ENCODE data around the gene HNRNPM.

HNRNPM gene

DNA sequence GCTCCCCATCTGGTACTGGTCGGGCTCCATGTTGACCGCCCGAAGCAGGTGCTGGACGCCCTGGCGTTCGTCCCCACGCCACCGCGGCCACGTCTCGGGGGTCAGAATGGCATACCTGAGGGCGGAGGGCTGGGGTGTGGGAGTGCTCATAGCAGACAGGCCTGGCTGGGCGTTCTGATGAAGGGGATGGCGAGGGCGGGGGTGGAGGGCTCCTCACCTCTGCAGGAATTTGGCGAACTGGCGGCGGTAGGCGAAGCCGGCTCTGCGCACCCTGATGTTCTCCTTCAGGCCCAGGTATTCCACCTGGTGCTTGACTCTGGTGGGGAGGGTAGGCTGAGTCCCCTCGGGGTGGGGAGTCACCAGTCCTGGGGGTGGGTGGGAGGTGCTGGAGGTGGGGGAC lies 91.5 kb downstream of the HNRNPM start:
- H3K4me3 ChIP-seq (ENCODE audit: low read depth, low read length), result no peak overlapping the region
- no peak for DNase-seq (ENCODE audit: low read depth)
- TF ChIP-seq, protein P1, sequence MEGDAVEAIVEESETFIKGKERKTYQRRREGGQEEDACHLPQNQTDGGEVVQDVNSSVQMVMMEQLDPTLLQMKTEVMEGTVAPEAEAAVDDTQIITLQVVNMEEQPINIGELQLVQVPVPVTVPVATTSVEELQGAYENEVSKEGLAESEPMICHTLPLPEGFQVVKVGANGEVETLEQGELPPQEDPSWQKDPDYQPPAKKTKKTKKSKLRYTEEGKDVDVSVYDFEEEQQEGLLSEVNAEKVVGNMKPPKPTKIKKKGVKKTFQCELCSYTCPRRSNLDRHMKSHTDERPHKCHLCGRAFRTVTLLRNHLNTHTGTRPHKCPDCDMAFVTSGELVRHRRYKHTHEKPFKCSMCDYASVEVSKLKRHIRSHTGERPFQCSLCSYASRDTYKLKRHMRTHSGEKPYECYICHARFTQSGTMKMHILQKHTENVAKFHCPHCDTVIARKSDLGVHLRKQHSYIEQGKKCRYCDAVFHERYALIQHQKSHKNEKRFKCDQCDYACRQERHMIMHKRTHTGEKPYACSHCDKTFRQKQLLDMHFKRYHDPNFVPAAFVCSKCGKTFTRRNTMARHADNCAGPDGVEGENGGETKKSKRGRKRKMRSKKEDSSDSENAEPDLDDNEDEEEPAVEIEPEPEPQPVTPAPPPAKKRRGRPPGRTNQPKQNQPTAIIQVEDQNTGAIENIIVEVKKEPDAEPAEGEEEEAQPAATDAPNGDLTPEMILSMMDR (IDR thresholded peaks at IDR 0.05; ENCODE audit: low read depth, low read length), result no peak
- TF ChIP-seq, protein P2, sequence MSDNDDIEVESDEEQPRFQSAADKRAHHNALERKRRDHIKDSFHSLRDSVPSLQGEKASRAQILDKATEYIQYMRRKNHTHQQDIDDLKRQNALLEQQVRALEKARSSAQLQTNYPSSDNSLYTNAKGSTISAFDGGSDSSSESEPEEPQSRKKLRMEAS (IDR thresholded peaks at IDR 0.05; ENCODE audit: low read depth, low read length), result no peak
- TF ChIP-seq POLR2A (IDR thresholded peaks at IDR 0.05; ENCODE audit: extremely low read depth, insufficient read length), result no peak

DNA sequence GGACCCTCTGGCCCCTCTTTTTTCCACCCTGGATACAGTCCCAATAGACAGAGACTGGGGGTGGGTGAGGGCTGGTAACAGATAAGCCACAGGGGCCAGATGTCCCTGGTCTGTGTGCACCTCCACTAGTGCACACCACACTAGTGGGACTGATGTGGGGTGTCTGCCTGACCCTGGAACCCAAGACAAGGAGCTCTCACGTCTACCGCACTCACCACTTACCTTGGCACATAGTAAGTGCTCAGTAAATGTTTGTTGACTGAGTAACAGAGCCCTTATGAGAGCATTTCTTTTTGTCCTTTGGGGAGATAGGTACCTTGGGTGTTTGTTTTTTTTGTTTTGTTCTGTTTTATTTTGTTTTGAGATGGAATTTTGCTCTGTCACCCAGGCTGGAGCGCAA lies 92.3 kb downstream of the HNRNPM start:
- no peak for DNase-seq (ENCODE audit: low read depth)
- TF ChIP-seq, protein P2 (IDR thresholded peaks at IDR 0.05; ENCODE audit: low read depth, low read length), result no peak
- TF ChIP-seq, protein P1 (IDR thresholded peaks at IDR 0.05; ENCODE audit: low read depth, low read length), result no peak
- no peak for TF ChIP-seq MYC (IDR thresholded peaks at IDR 0.05; ENCODE audit: low read depth, low read length)
- TF ChIP-seq POLR2A (IDR thresholded peaks at IDR 0.05; ENCODE audit: extremely low read depth, insufficient read length), result no peak
- H3K4me3 ChIP-seq (ENCODE audit: low read depth, low read length), result no peak overlapping the region

All from NB4 (cell line).